ENCODE results near the gene EMCN.
"Not testable (repeated sequence)": the region's sequence is repeated elsewhere in the genome, so short reads cannot be mapped to it uniquely, and the experiment has no call there.

EMCN gene, protein sequence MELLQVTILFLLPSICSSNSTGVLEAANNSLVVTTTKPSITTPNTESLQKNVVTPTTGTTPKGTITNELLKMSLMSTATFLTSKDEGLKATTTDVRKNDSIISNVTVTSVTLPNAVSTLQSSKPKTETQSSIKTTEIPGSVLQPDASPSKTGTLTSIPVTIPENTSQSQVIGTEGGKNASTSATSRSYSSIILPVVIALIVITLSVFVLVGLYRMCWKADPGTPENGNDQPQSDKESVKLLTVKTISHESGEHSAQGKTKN

DNA sequence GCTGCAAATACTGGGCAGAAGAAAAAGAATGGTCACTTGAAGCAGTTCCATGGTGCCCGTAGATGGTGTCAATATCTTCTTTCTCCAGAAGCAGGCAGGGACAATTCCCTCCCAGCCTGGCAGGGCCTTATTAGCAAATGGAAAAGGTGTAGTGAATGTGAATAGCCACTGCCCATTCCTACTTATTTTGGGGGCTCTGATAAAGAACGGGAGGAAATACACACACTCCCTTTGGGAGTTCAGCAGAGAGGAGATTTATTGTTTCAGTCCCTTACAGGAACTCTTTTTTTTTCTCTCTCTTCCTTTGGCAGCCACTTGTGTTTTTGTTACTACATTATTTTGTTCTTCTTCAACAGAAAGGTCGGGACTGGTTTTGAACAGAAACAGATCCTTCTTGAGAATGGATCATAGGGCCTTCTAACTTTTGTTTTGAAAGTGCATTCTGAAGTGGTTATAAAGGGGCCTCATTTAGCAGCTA lies at the start of gene EMCN:
Gene EMCN (minus strand): TSS at position 159 of the 478 bp plus-strand sequence. CDS start 108 bp downstream, at position 51.
- no peak within 1 kb of the TSS for H3K9ac ChIP-seq (ENCODE audit: low read length)
- H3K4me3 ChIP-seq (ENCODE audit: low read length) = no peak within 1 kb of the TSS
- H3K9me3 ChIP-seq (ENCODE audit: control insufficient read depth, low read length) = no peaks in the 10 kb centered on the region

DNA sequence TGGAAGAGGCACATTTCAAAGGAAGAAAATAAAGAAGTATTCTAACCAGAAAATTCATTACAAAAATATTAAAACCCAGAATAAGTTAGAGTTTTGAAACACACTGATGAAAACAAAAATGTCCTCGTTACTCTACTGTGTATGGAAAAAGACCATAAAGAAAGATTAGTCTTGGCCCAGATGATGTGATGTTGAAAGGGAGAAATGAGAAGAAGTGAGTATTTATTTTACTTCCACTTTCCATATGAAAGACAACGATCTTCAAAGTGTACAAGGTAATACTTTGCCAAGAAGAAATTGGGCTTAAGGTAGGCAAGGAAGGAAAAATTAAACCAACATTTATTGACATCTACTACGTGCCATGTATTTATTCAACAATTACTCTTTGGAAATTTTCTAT lies 48.6 kb upstream of the EMCN start:
- Histone ChIP-seq H3K27me3 (ENCODE audit: control insufficient read depth, insufficient read depth, low read length) (no peaks in the 10 kb centered on the region), H3K9me3 (ENCODE audit: control insufficient read depth, low read length) (no peaks in the 10 kb centered on the region), H3K4me1 (ENCODE audit: control insufficient read depth, insufficient read depth, low read length) (no peaks in the 10 kb centered on the region), H3K9ac (ENCODE audit: low read length) (no peak overlapping the region), H3K36me3 (ENCODE audit: control insufficient read depth, insufficient read depth, low read length) (no peaks in the 10 kb centered on the region), H3K4me3 (ENCODE audit: low read length) (no peak overlapping the region)

More for the DNA sequence above, at the start of gene EMCN:
- H3K27me3 ChIP-seq (ENCODE audit: control insufficient read depth, insufficient read depth, low read length) = no peaks in the 10 kb centered on the region
- H3K36me3 ChIP-seq (ENCODE audit: control insufficient read depth, insufficient read depth, low read length) = no peaks in the 10 kb centered on the region
- no peaks in the 10 kb centered on the region for H3K4me1 ChIP-seq (ENCODE audit: control insufficient read depth, insufficient read depth, low read length)

DNA sequence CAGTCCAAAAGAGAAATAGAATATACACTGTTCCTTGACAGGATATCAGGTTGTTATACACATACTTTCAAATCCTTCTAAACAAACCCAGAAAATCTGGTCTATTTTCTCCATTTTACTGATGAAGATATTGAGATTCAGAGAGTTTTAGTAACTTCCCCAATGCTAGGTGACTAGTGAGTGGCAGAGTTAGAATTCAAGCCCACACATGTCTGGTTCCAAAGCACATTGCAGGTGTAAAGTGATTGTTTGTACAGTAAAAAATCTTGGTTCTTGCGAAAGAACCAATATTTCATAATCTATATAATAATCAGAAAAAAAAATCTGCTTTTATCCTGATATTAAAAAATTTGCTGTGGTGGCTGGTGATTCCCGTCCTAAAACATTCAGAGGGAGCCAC lies 39.5 kb upstream of the EMCN start:
- no peak overlapping the region for H3K9ac ChIP-seq (ENCODE audit: low read length)
- no peak overlapping the region for H3K4me3 ChIP-seq (ENCODE audit: low read length)
- H3K9me3 ChIP-seq (ENCODE audit: control insufficient read depth, low read length) = no peaks in the 10 kb centered on the region
- no peaks in the 10 kb centered on the region for H3K27me3 ChIP-seq (ENCODE audit: control insufficient read depth, insufficient read depth, low read length)
- no peaks in the 10 kb centered on the region for H3K4me1 ChIP-seq (ENCODE audit: control insufficient read depth, insufficient read depth, low read length)
- no peaks in the 10 kb centered on the region for H3K36me3 ChIP-seq (ENCODE audit: control insufficient read depth, insufficient read depth, low read length)

DNA sequence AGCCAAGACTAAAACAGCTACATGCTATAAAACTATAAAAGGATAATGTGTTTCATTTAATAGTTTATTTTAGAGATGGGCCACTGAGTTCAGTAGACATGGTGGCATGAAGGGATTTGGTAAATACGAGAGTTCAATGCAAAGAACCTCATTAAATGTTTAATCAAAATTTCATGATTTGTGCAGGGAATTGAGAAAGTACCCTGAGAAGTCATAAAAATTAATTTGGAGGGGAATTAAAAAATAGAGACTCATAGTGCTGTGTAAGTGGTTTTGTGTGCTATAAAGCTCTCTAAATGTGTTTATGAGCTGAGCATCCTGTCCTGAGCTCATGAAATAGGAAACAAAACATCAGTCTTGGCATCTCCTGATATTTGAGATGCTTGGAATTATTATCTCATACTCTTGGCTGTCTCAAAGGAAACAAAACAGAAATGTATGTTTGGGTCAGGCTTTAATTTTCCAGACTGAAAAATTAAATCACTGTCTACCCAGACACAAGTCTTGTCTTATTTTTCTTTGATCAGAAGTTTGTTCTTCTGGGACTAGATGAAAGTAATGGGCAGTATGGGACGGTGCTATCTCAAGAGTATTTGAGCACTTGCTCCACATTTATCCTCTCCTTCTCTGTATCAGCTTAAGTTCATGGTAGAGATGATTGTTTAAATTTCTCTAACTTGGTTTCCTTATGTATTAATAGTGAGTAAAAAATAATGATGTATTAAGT lies 38.0 kb upstream of the EMCN start:
- no peaks in the 10 kb centered on the region for H3K9me3 ChIP-seq (ENCODE audit: control insufficient read depth, low read length)
- H3K27me3 ChIP-seq (ENCODE audit: control insufficient read depth, insufficient read depth, low read length) = no peaks in the 10 kb centered on the region
- H3K9ac ChIP-seq (ENCODE audit: low read length) = no peak overlapping the region
- no peak overlapping the region for H3K4me3 ChIP-seq (ENCODE audit: low read length)
- no peaks in the 10 kb centered on the region for H3K4me1 ChIP-seq (ENCODE audit: control insufficient read depth, insufficient read depth, low read length)
- no peaks in the 10 kb centered on the region for H3K36me3 ChIP-seq (ENCODE audit: control insufficient read depth, insufficient read depth, low read length)

DNA sequence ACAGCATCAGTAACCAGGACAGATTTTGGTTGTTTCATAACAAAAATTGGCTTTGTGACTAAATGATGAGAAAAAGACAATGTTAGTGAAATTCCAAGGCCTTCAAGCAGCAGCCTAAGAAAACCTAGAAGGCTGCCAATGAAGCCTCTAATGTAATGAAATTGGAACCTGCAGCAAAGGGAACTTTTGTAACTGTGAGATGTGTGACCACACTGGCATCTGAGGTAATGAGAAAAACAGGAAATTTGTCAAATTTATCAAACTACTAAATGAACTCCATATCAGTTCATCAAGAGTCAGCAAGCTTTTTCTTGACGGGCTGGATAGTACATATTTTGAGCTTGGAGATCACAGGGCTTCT lies 30.4 kb upstream of the EMCN start:
- Histone ChIP-seq H3K9ac (ENCODE audit: low read length) (no peak overlapping the region), H3K27me3 (ENCODE audit: control insufficient read depth, insufficient read depth, low read length) (no peaks in the 10 kb centered on the region), H3K4me3 (ENCODE audit: low read length) (no peak overlapping the region), H3K9me3 (ENCODE audit: control insufficient read depth, low read length) (no peaks in the 10 kb centered on the region), H3K4me1 (ENCODE audit: control insufficient read depth, insufficient read depth, low read length) (no peaks in the 10 kb centered on the region), H3K36me3 (ENCODE audit: control insufficient read depth, insufficient read depth, low read length) (no peaks in the 10 kb centered on the region)

DNA sequence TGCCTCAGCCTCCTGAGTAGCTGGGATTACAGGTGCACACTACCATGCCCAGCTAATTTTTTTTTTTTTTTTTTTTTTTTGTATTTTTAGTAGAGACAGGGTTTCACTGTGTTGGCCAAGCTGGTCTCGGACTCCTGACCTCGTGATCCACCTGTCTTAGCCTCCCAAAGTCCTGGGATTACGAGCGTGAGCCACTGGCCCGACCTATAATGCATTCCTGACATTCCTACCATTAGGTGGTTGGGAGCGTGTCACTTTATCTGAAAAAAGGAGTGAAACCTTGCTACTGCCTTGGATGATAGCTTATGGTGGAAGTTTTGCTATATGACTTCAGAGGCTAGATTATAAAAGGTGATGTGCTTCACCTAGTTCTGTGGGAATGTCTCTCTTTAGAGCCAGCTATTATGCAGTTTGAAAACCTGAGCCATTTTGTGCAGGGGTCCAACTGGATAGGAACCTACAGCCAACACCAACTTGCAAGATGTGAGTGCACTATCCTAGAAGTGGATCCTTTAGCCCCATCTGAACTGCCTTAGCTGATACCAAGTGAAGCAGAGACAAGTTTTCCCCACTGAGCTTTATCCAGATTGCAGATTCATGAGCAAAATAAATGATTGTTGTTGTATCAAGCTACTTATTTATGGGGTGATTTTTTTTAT lies 29.8 kb upstream of the EMCN start:
- H3K27me3 ChIP-seq (ENCODE audit: control insufficient read depth, insufficient read depth, low read length) = no peaks in the 10 kb centered on the region
- no peaks in the 10 kb centered on the region for H3K9me3 ChIP-seq (ENCODE audit: control insufficient read depth, low read length)
- no peak overlapping the region for H3K4me3 ChIP-seq (ENCODE audit: low read length)

DNA sequence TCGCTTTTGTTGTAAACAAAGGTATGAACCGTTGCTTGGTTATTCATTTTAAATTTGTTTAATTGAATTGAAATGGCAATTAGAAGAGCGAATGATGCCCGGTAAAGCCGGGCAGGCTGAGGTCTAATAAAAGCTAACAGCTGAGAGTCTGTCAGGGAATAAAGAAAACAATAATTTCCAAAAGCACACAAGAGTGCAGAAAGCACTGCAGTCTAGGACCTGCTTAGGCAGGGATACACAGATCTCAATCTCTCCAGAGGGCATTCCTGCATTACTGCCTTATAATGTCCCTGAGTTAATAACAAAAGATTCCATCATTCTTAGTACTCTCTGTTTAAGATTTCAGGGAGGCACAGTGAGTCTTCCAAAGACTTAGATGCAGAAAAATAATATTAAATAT lies 27.6 kb upstream of the EMCN start:
- H3K9me3 ChIP-seq (ENCODE audit: control insufficient read depth, low read length) = no peaks in the 10 kb centered on the region
- H3K4me3 ChIP-seq (ENCODE audit: low read length) = no peak overlapping the region
- no peak overlapping the region for H3K9ac ChIP-seq (ENCODE audit: low read length)
- H3K4me1 ChIP-seq (ENCODE audit: control insufficient read depth, insufficient read depth, low read length) = no peaks in the 10 kb centered on the region
- no peaks in the 10 kb centered on the region for H3K27me3 ChIP-seq (ENCODE audit: control insufficient read depth, insufficient read depth, low read length)
- H3K36me3 ChIP-seq (ENCODE audit: control insufficient read depth, insufficient read depth, low read length) = no peaks in the 10 kb centered on the region

More for the DNA sequence above, 29.8 kb upstream of the EMCN start:
- no peaks in the 10 kb centered on the region for H3K36me3 ChIP-seq (ENCODE audit: control insufficient read depth, insufficient read depth, low read length)
- no peaks in the 10 kb centered on the region for H3K4me1 ChIP-seq (ENCODE audit: control insufficient read depth, insufficient read depth, low read length)
- no peak overlapping the region for H3K9ac ChIP-seq (ENCODE audit: low read length)

DNA sequence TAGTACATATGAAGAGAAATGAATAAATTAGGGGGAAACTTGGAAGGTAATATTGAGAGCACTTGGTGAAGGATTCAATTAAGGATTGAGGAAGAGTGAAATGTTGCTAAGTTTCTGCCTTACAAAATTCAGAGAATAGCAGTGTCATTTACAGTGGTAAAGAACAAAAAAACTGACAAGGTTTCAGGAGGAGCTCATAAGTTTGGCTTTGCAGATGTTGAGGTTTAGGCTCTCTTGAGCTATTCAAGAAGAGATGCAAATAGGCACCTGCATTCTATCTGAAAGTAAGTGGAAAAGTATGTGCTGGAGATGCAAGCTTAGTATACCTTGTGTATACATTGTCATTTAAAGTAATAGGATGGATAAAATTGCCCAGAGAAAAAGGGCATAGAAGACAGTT lies 22.3 kb upstream of the EMCN start:
- Histone ChIP-seq H3K4me3 (ENCODE audit: low read length) (no peak overlapping the region), H3K36me3 (ENCODE audit: control insufficient read depth, insufficient read depth, low read length) (no peaks in the 10 kb centered on the region), H3K9me3 (ENCODE audit: control insufficient read depth, low read length) (no peaks in the 10 kb centered on the region), H3K9ac (ENCODE audit: low read length) (no peak overlapping the region), H3K27me3 (ENCODE audit: control insufficient read depth, insufficient read depth, low read length) (no peaks in the 10 kb centered on the region), H3K4me1 (ENCODE audit: control insufficient read depth, insufficient read depth, low read length) (no peaks in the 10 kb centered on the region)

DNA sequence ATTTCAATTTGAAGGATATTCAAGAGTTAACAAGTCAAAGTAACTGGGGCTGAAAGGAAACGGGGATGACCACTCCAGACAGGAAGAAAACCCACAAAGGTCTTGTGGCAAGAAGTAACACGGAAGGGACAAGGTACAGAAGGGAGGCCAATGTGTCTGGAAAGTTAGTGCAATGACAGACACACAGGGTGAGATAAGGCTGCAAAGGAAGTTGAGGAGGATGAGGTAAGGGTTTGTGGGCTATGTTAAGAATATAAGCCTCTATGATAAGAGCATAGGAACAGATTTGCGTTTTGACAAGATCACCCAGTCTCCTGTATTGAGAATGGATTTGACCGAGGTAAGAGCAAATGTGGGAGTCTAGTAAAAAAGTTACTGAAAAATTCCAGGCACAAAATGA lies 21.9 kb upstream of the EMCN start:
- Histone ChIP-seq H3K27me3 (ENCODE audit: control insufficient read depth, insufficient read depth, low read length) (no peaks in the 10 kb centered on the region), H3K4me3 (ENCODE audit: low read length) (no peak overlapping the region), H3K4me1 (ENCODE audit: control insufficient read depth, insufficient read depth, low read length) (no peaks in the 10 kb centered on the region), H3K36me3 (ENCODE audit: control insufficient read depth, insufficient read depth, low read length) (no peaks in the 10 kb centered on the region), H3K9ac (ENCODE audit: low read length) (no peak overlapping the region), H3K9me3 (ENCODE audit: control insufficient read depth, low read length) (no peaks in the 10 kb centered on the region)

DNA sequence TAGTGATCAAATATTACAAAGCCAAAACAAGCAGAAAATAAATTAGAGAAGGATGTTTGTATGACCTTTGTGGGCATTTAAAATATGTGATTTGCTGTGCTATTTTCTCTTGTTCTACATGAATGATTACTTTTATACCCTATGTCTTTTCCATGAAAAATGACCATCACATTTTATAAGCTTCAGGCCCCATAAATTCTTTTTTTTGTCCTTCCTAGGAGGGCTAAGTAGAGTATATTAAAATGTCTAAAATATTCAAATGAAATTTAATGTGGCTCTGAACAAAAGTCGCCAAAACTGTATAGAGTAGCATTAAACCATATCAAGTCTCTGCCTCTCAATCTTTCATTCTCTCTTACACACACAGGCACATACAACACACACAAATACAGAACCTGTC lies 15.9 kb upstream of the EMCN start:
- H3K4me1 ChIP-seq (ENCODE audit: control insufficient read depth, insufficient read depth, low read length) = no peaks in the 10 kb centered on the region
- no peaks in the 10 kb centered on the region for H3K27me3 ChIP-seq (ENCODE audit: control insufficient read depth, insufficient read depth, low read length)
- no peaks in the 10 kb centered on the region for H3K9me3 ChIP-seq (ENCODE audit: control insufficient read depth, low read length)
- H3K9ac ChIP-seq (ENCODE audit: low read length) = no peak overlapping the region
- H3K36me3 ChIP-seq (ENCODE audit: control insufficient read depth, insufficient read depth, low read length) = no peaks in the 10 kb centered on the region
- no peak overlapping the region for H3K4me3 ChIP-seq (ENCODE audit: low read length)

DNA sequence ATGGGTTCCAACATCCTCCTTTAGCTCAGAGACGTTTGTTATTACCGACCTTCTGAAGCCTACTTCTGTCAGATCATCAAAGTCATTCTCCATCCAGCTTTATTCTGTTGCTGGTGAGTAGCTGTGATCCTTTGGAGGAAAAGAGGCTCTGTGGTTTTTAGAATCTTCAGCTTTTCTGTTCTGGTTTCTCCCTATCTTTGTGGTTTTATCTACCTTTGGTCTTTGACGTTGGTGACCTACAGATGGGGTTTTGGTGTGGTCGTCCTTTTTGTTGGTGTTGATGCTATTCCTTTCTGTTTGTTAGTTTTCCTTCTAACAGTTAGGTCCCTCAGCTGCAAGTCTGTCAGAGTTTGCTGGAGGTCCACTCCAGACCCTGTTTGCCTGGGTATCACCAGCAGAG lies 12.3 kb upstream of the EMCN start:
- H3K4me3 ChIP-seq (ENCODE audit: low read length); H3K36me3 ChIP-seq (ENCODE audit: control insufficient read depth, insufficient read depth, low read length); H3K9ac ChIP-seq (ENCODE audit: low read length); H3K9me3 ChIP-seq (ENCODE audit: control insufficient read depth, low read length); H3K4me1 ChIP-seq (ENCODE audit: control insufficient read depth, insufficient read depth, low read length); H3K27me3 ChIP-seq (ENCODE audit: control insufficient read depth, insufficient read depth, low read length): not testable (repeated sequence)

DNA sequence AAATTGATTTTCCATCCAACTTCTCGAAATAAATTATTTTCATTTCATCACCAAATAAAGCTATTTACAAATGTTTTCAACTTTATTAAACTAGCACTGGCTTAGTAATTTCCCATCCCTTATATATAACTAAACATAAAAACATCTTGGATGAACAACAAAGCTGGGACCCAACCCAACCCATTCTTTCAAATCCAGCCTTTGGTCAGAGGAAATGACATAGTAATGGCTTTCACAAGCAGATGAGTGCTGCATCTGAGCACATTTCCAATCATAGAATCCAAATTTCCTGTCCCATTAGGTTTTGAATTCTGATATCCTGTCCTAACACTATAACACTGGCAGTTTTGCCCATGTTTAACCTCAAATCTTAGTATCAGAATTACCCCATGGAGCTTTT lies 7.9 kb upstream of the EMCN start:
- no peak overlapping the region for H3K4me3 ChIP-seq (ENCODE audit: low read length)
- H3K9me3 ChIP-seq (ENCODE audit: control insufficient read depth, low read length) = no peaks in the 10 kb centered on the region
- H3K4me1 ChIP-seq (ENCODE audit: control insufficient read depth, insufficient read depth, low read length) = no peaks in the 10 kb centered on the region
- no peak overlapping the region for H3K9ac ChIP-seq (ENCODE audit: low read length)
- H3K36me3 ChIP-seq (ENCODE audit: control insufficient read depth, insufficient read depth, low read length) = no peaks in the 10 kb centered on the region
- no peaks in the 10 kb centered on the region for H3K27me3 ChIP-seq (ENCODE audit: control insufficient read depth, insufficient read depth, low read length)

Data from mucosa of stomach (tissue), 1 donor.